HG03108 (cell line): ENCODE data around the gene NUBPL.

Experiments used
- ATAC-seq: cut with Tn5 transposase; IDR thresholded peaks from one replicate; pipeline ENCODE4 v1.9.1; 2021; ENCODE audit warnings: moderate library complexity; ENCODE audit not compliant: unreplicated experiment

Gene NUBPL

GRCh38 chr14:31902002-31902401 lies 340.8 kb downstream of the NUBPL start:
- ATAC-seq: no peak

DNA sequence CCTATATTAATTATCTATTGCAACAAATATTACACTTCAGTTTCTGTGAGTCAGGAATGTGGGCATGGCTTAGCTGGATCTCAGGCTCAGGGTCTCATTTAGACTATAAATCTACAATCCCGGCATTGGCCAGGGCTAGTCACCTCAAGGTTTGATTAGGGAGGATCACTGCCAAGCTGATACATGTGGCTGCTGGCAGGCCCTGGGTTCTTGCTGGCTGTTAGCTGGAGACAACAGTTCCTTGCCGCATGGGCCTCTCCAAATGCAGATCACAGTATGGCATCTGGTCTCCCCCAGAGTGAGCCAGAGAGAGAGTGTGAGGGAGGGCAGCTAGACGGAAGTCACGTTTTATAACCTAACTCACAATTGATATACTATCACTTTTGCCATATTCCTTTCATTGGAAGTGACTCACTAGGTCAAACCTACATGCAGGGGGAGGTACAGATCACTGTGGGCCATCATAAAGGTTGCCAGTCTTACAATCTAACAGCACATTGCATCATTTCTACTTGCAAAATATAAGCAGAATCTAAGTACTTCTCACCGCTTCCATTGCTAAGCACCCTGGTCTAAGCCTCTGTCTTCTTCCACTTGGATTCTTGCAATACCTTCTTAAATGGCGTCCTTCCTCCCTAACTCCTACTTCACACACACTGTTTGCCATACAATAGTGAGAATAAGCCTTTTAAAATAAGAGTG lies 341.9 kb downstream of the NUBPL start:
- no peak for ATAC-seq

DNA sequence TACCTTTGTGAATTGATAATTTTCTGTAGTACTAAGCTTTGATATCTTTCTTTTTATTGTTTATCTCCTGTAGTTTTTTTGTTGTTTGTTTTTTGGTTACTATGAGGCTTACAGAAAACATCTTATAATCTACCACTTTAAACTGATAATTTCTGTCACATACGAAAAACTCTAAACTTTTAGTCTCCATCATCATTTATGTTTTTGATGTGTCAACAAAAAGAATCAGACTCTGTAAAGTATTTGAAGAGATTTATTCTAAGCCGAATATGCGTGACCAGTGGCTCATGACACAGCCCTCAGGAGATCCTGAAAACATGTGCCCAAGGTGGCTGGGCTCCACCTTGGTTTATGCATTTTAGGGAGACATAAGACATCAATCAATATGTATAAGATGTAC lies 348.8 kb downstream of the NUBPL start:
- no peak for ATAC-seq
